NT2/D1 (cell line): Measurements from ENCODE around the gene SLC27A1.

ENCODE experiments used
- SUZ12 ChIP-seq: IDR thresholded peaks from 2 replicates; pipeline ENCODE4 v1.6.1; 2011; ENCODE audit not compliant: insufficient read length, insufficient read depth; ENCODE audit errors: extremely low read depth
- YY1 ChIP-seq: IDR thresholded peaks from 2 replicates; pipeline ENCODE4 v1.6.1; 2011; ENCODE audit not compliant: insufficient read length, insufficient read depth
- ZNF274 ChIP-seq: IDR thresholded peaks from 2 replicates; pipeline ENCODE4 v1.6.1; 2011; ENCODE audit warnings: mild to moderate bottlenecking, low read depth, low read length

DNA sequence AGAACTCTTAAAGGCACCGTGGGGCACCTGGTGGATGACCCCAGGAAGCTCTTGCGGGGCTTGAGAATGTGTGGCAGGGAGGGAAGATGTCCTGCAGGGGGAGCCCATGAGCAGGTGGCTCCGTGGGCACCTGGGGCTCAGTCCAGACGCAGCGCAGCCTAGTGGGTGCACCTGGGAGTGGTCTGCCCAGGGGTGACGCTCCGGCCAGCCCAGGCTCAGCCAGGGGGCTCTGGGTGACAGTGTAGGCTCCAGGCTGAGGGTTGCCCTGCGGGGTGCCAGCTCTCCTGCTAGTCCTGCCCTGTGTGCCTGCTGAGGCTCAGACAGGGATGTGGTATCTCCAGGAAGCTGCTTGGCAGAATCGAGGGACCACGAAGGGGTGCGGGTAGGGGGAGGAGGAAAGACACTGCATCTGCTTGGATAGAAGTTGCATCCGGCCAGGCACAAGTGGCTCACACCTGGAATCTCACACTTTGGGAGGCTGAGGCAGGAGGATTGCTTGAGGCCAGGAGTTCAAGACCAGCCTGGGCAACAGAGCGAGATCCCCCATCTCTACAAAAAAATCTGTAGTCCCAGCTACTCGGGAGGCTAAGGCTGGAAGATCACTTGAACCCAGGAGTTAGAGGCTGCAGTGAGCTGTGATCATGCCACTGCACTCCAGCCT lies 26.1 kb downstream of the SLC27A1 start:
- TF ChIP-seq YY1 (no peak), SUZ12 (no peak), ZNF274 (no peak)
